HepG2 (cell line): ENCODE results near the gene CYP19A1. TPM values are rescaled to one million over a fixed set of nuclear protein-coding genes. Genes with fewer than 3 reads are reported as not detected.

Experiments used
- ATAC-seq: fragments of 200-7000 bp; cut with Tn5 transposase; 3 replicates; pipeline ENCODE4 v1.9.1; 2020; ENCODE audit warnings: mild to moderate bottlenecking, moderate library complexity
- BruUV-seq: library from RNA; stranded (reverse); fragments of 400-500 nt; replicated peaks from 2 replicates; lab custom pipeline; 2021; lab: Mats Ljungman, UMichigan
- CTCF ChIA-PET: fragments of 300-600 bp; formaldehyde crosslinking; extraction: SDS; loops from one replicate; lab custom pipeline; 2021; ENCODE audit warnings: low total read pairs, inconsistent platforms, low intra/inter-chr PET ratio; lab: Yijun Ruan, JAX
- POLR2A ChIA-PET: fragments of 350-600 bp; sonication (Branson Sonifier 250); formaldehyde crosslinking; loops from one replicate; lab custom pipeline; 2020; ENCODE audit warnings: antibody characterized with exemption, inconsistent platforms; lab: Yijun Ruan, JAX
- DNase-seq: peaks from one replicate; pipeline ENCODE4 v3.0.0-alpha.2; 2015; ENCODE audit warnings: low spot score
- FAIRE-seq: peaks from 3 replicates; lab custom pipeline; 2011; peaks lifted over from hg19 to GRCh38; lab: Jason Lieb, UNC
- H2AFZ ChIP-seq: one replicate; pipeline ENCODE4 v1.6.1; 2011; ENCODE audit warnings: low read length, inconsistent platforms
- H3K27ac ChIP-seq: fragments of 300-600 bp; 3 replicates; pipeline ENCODE4 v1.8.0; 2011; ENCODE audit warnings: mixed run types, mild to moderate bottlenecking, mixed read lengths, low read length, inconsistent platforms; ENCODE audit not compliant: insufficient read depth; ENCODE audit errors: extremely low read length
- H3K27me3 ChIP-seq, 2 experiments: fragments of 200-600 bp in 1 of 2; 2 replicates in 1 of 2; 3 replicates in 1 of 2; pipeline versions ENCODE4 v1.6.0 to v1.8.0; 2011; ENCODE audit warnings: low read length in 2 of 2, mild to moderate bottlenecking in 2 of 2, moderate library complexity in 2 of 2, inconsistent platforms in 1 of 2; ENCODE audit not compliant: insufficient read depth in 2 of 2, control insufficient read depth in 1 of 2
- H3K36me3 ChIP-seq, 2 experiments: fragments of 200-600 bp in 1 of 2; replicated peaks in 1 of 2; 2 replicates in 1 of 2; 3 replicates in 1 of 2; pipeline versions ENCODE4 v1.5.1 to v1.8.0; 2011; ENCODE audit warnings: low read length in 2 of 2, inconsistent platforms in 1 of 2; ENCODE audit not compliant: insufficient read depth in 2 of 2, control insufficient read depth in 1 of 2
- H3K4me1 ChIP-seq: 2 replicates; pipeline ENCODE4 v1.5.1; 2012; ENCODE audit warnings: low read length, inconsistent platforms; ENCODE audit not compliant: insufficient read depth
- H3K4me2 ChIP-seq: 2 replicates; pipeline ENCODE4 v1.6.0; 2011; ENCODE audit warnings: low read depth, low read length, inconsistent platforms
- H3K4me3 ChIP-seq, 3 experiments: fragments of 200-600 bp in 1 of 3; sonication (generic), shearing (Covaris generic) in 1 of 3; replicated peaks in 1 of 3; 2 replicates each; pipeline ENCODE4 v1.5.1; 2011 to 2016; ENCODE audit warnings: low read length in 3 of 3, inconsistent platforms in 2 of 3, low read depth in 2 of 3, mild to moderate bottlenecking in 2 of 3, control low read depth in 1 of 3, mixed read lengths in 1 of 3; ENCODE audit not compliant: insufficient read depth in 1 of 3
- H3K79me2 ChIP-seq: one replicate; pipeline ENCODE4 v1.6.1; 2011; ENCODE audit warnings: low read length, inconsistent platforms; ENCODE audit not compliant: insufficient read depth
- H3K9ac ChIP-seq: 2 replicates; pipeline ENCODE4 v1.6.0; 2011; ENCODE audit warnings: mild to moderate bottlenecking, low read depth, low read length, inconsistent platforms; ENCODE audit not compliant: insufficient read depth
- H3K9me3 ChIP-seq: 2 replicates; pipeline ENCODE4 v1.5.1; 2012; ENCODE audit warnings: mild to moderate bottlenecking, low read length
- H4K20me1 ChIP-seq: 2 replicates; pipeline ENCODE4 v1.6.0; 2011; ENCODE audit warnings: inconsistent platforms, mild to moderate bottlenecking, low read length, moderate library complexity; ENCODE audit not compliant: insufficient read depth
- CC2D1A ChIP-seq: sonication (generic); formaldehyde crosslinking; IDR thresholded peaks from 2 replicates; pipeline ENCODE4 v1.8.1; 2023; ENCODE audit warnings: mild to moderate bottlenecking, missing genetic modification reagents
- CREB3 ChIP-seq: sonication (generic); formaldehyde crosslinking; IDR thresholded peaks from 2 replicates; pipeline ENCODE4 v1.5.0; 2020; ENCODE audit warnings: missing genetic modification reagents
- CTCF ChIP-seq: sonication (generic); formaldehyde crosslinking; IDR thresholded peaks from 2 replicates; pipeline ENCODE4 v1.5.0; 2020; ENCODE audit warnings: mild to moderate bottlenecking, missing genetic modification reagents, moderate library complexity
- GLI4 ChIP-seq: sonication (generic); formaldehyde crosslinking; IDR thresholded peaks from 2 replicates; pipeline ENCODE4 v1.5.1; 2020; ENCODE audit warnings: missing genetic modification reagents, mild to moderate bottlenecking, moderate library complexity, borderline replicate concordance
- HNF4A ChIP-seq: sonication (generic); formaldehyde crosslinking; IDR thresholded peaks from 2 replicates; pipeline ENCODE4 v1.4.0; 2020; ENCODE audit warnings: missing genetic modification reagents
- IKZF5 ChIP-seq: IDR thresholded peaks from 2 replicates; pipeline ENCODE4 v1.6.1; 2018; ENCODE audit warnings: missing genetic modification reagents, mild to moderate bottlenecking, missing compliant biosample characterization
- STAG1 ChIP-seq: sonication (generic); formaldehyde crosslinking; IDR thresholded peaks from 2 replicates; pipeline ENCODE4 v1.4.0; 2020; ENCODE audit warnings: missing genetic modification reagents
- ZNF616 ChIP-seq: sonication (generic); formaldehyde crosslinking; IDR thresholded peaks from 2 replicates; pipeline ENCODE4 v1.5.0; 2020; ENCODE audit warnings: low read depth, mild to moderate bottlenecking, missing genetic modification reagents
- ZNF644 ChIP-seq: IDR thresholded peaks from 2 replicates; pipeline ENCODE4 v1.6.1; 2016; ENCODE audit warnings: low read depth
- ZSCAN5A ChIP-seq: sonication (generic); formaldehyde crosslinking; IDR thresholded peaks from 2 replicates; pipeline ENCODE4 v1.8.0; 2022; ENCODE audit warnings: mild to moderate bottlenecking, missing genetic modification reagents, borderline replicate concordance
- WGBS: methylation state at CpG from one replicate; pipeline ENCODE4 v1.1.6; 2017; ENCODE audit warnings: low lambda C conversion rate; 5-methylcytosine and 5-hydroxymethylcytosine counted together
- in situ Hi-C: cut with HindIII; loops from 2 replicates; pipeline ENCODE4 v1.10.0; 2017; ENCODE audit warnings: low pct_unique_long_range_greater_than_20kb; ENCODE audit not compliant: extremely low pct_ligation_motif_present
- intact Hi-C: fragments of 100-400 bp; cut with micrococcal nuclease; formaldehyde crosslinking; loops from one replicate; pipeline ENCODE4 v1.10.0; 2022; ENCODE audit not compliant: unreplicated experiment
- polyA plus RNA-seq, 8 experiments: library from polyadenylated mRNA; depleted of rRNA in 3 of 8; stranded (reverse) in 7 of 8; unstranded in 1 of 8; fragments of >200 nt; fragmentation: Illumina TruSeq in 4 of 8; extraction: Trizol in 4 of 8; gene quantifications; 2 replicates each; pipeline versions ENCODE4 v1.2.1 to v1.2.3, GENCODE V29; 2011 to 2016; ENCODE audit warnings: low read depth in 4 of 8, missing spikeins in 1 of 8, mixed read lengths in 1 of 8; ENCODE audit not compliant: insufficient read depth in 1 of 8
- total RNA-seq, 5 experiments: library from RNA; depleted of rRNA; stranded (reverse); fragments of >200 nt; fragmentation: Illumina TruSeq; extraction: Trizol; gene quantifications; 2 replicates each; pipeline ENCODE4 v1.2.3, GENCODE V29; 2016; ENCODE audit warnings: low read depth in 1 of 5

The CYP19A1 gene
- total and polyA plus RNA-seq, 2 of the 13 experiments (the other 11 are each of a cell fraction or from before 2014, with no cell fraction given): 10.9 to 23.0 TPM

- intact Hi-C loops: no loop called here
- peaks cover 0 to 4% of the 10 kb centered on the region in 2 experiments; a peak in 1 of 5 replicates for H3K36me3 ChIP-seq
- WGBS: 96% methylated on average over 3 of the region's 3 CpGs
- DNase-seq (no peak), ATAC-seq (no peak), FAIRE-seq (no peak)
- no peak overlapping the region for H3K27ac ChIP-seq
- in situ Hi-C loops: no loop called here
- TF ChIP-seq ZNF616 (CRISPR knock-in tag) (no peak), GLI4 (CRISPR knock-in tag) (no peak), ZSCAN5A (no peak), ZNF644 (no peak), CREB3 (CRISPR knock-in tag) (no peak)
- H4K20me1 ChIP-seq: no peaks in the 10 kb centered on the region; the same call in 1 of the 2 replicates
- H3K9ac ChIP-seq: no peak overlapping the region
- H3K79me2 ChIP-seq: no peaks in the 10 kb centered on the region
- no peak overlapping the region for H3K4me3 ChIP-seq
- POLR2A ChIA-PET: no interaction called here
- H3K27me3 ChIP-seq: no peaks in the 10 kb centered on the region
- H3K4me2 ChIP-seq: no peak overlapping the region
- CTCF ChIA-PET: no interaction called here
- no TSS peak for BruUV-seq
- H3K9me3 ChIP-seq: no peaks in the 10 kb centered on the region
- H2AFZ ChIP-seq: no peak overlapping the region
- peaks cover 14% of the 10 kb centered on the region for H3K4me1 ChIP-seq
These were observed 105.8 kb downstream of the CYP19A1 start for GRCh38 chr15:51232581-51232980.

- ChIA-PET CTCF (interaction anchor here (0.6 to 2.3 kb wide), 2 partner anchors 151 to 153 kb away, joined by 5 to 12 read pairs; no protein-coding TSS in a partner anchor), POLR2A (no interaction called here)
- Histone ChIP-seq H3K27me3 (no peaks in the 10 kb centered on the region), H3K4me2 (no peak overlapping the region), H3K4me1 (peaks cover 14% of the 10 kb centered on the region), H3K9me3 (no peaks in the 10 kb centered on the region), H2AFZ (no peak overlapping the region), H3K27ac (no peak overlapping the region), H3K9ac (no peak overlapping the region), H3K79me2 (no peaks in the 10 kb centered on the region), H3K4me3 (no peak overlapping the region), H4K20me1 (peaks cover under 1% of the 10 kb centered on the region; the same call in 1 of the 2 replicates), H3K36me3 (peaks cover 0 to 4% of the 10 kb centered on the region in 2 experiments; a peak in 1 of 5 replicates)
- TF ChIP-seq STAG1 (CRISPR knock-in tag) (peak; percentile 63), CC2D1A (no peak), CTCF (CRISPR knock-in tag) (peak; percentile 41), IKZF5 (CRISPR knock-in tag) (no peak), HNF4A (no peak)
- peak; percentile 8 for DNase-seq
- WGBS: 82% methylated on average over 2 of the region's 2 CpGs
- in situ Hi-C loops: no loop called here
- peak; percentile 44 for FAIRE-seq
- peak; percentile 38; the same call in 2 of the 3 replicates for ATAC-seq
- BruUV-seq: no TSS peak
- intact Hi-C loops: loop anchor here (2.0 kb wide), 1 partner anchor 153 kb away; no protein-coding TSS in a partner anchor
These were observed 108.5 kb downstream of the CYP19A1 start for GRCh38 chr15:51229907-51230330.
